SIG-M5 treated with dmso at 0.1 percent for 504 hours (cell line): ENCODE results near the gene E4F1.
A peak's percentile ranks its signal among the peaks of the same experiment; 100 is the strongest.
"Not testable (repeated sequence)": the region's sequence is repeated elsewhere in the genome, so short reads cannot be mapped to it uniquely, and the experiment has no call there.

Experiments used
- DNase-seq: peaks from one replicate; lab custom pipeline; 2025; ENCODE audit not compliant: unreplicated experiment; lab: John Stamatoyannopoulos, UW

Gene E4F1

DNA sequence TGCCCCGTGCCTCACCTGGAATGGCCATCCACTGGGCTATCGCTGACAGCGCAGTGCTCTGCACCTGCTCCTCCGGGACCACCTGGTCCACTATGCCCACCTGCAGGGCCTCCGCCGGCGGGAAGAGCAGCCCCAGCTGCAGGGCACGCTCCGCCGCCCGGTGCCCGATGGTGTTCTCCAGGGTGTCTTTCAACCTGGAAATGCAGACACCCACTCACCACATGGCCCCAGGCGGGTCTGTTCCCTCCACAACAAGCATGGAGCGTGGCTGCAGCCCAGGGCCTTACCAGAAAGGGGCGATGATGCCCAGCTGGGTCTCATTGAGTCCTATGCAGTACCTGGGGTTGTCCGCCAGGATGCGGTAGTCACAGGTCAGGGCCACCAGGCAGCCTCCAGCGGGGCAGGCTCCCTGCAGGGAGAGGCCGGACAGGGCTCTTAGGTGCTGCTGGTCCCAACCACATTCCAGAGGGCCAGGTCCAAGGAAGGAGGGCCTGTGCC, 19.7 kb downstream of the E4F1 start:
- no peak for DNase-seq

- DNase-seq: no peak
Measured at GRCh38 chr16:2243781-2244180, 20.4 kb downstream of the E4F1 start.

DNA sequence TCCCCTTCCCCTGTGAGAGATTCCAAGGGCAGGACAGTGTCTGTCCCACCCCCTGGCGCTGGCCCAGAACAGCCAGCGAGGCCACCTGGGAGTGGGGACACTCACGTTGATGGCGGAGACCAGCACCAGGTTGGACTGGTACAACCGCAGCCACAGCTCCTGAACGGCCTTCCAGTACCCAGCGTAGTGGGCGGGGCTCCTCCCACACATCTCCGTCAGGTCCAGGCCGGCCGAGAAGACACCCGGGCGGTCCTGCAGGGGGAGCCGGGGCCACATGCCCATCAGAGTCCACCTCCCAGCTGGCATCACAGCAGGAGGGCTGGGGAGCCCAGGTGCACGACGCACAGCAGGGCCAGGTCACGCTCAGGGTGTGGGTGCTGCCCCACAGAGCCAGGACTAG, 20.9 kb downstream of the E4F1 start:
- no peak for DNase-seq

DNA sequence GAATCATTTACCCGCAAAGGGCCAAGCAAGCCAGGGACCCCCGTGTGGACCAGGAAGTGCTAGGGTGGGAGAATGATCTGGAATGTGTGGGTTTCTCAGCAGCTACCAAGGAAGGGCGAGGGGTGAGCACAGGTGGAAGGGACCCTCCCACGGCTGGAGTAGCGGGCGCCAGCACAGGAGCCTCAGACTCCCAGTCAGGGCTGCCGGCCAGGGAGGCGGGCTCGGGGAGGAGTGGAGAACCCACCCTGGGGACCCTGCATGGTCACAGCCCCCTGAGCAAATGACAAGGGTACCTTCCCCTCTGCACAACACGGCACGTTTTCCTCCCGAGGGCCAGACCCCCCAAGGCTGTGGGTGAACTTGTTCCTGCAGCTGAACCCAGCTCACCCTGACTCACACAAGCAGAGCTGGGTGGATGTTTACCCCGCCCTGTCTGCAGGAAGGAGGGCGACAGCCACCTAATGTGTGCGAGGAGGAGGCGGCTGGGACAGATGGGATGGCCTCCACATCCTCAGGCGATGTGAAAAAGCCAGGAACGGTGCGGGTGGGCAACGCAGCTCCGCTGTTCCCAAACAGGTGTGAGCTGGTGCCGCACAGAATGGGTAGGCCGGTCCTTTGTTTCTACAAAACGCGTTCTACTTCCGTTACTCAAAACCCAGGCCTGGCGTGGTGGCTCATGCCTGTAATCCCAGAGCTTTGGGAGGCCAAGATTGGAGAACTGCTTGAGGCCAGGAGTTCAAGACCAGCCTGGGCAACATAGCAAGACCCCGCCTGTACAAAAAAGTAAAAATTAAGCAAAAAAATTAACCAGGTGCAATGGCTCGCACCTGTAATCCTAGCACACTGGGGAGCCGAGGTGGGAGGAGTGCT, 21.8 kb downstream of the E4F1 start:
- no peak for DNase-seq

GRCh38 chr16:2246301-2246885, 23.0 kb downstream of the E4F1 start:
- DNase-seq: no peak

DNA sequence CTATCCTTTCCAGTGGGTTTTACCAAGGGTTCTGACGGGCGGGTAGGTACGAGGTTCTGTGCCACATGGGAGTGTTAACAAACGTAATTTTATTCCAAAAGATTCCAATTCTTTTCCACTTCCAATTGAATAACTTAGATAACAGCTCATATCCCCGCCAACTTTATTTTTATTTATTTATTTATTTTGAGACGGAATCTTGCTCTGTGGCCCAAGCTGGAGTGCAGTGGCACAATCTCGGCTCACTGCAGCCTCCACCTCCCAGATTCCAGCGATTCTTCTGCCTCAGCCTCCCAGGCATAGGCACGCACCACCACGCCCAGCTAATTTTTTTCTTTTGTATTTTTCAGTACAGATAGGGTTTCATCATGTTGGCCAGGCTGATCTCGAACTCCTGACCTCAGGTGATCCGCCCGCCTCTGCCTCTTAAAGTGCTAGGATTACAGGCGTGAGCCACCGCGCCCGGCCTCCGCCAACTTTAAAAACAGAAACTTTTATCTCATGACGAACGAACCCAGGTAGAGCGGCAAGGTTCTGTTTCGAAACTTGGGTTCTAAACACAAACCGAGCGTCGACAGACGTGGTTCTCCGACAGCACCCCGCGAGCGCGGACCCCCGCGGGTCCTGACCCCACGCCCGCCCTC, 27.4 kb downstream of the E4F1 start:
- DNase-seq: peak; percentile 22

DNA sequence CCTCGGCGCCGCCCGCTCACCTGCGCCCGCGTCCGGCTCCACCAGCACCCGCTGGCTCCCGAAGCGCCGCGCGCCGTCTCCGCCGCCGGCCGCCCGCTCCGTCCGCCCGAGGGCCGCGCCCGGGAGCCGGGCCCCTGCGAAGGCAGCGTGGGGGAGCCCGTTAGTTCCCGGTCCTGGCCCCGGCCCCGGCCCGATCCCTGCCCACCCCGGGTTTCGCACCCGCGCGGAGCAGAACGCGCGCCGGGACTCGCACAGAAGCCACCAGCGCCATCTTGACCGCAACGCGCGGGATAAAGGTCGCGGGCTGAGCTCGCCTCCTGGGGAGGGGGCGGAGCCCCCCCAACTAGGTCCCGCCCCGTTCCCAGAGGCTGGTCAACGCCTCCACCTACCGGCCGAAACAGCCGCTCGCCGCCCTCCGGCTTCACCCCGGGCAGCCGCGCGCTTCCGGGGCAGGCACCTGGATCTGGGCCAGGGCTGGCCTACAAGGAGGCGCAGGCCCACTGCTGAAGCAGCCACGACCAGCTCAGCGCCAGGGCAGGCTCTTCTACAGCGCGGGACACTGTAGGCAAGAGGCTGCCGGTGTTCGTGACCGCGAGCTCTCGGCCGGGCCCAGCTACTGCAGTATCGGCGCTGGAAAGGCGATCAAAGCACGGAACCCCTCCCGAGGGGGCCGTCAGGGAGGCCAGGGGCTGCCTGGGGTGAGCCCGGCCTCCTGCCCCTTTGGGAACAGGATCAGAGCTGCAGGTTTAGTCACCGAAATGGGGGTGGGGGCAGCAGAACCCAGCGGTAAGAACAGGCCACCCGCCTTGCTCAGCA, 28.1 kb downstream of the E4F1 start, which contains the start of gene ECI1:
TSS of gene ECI1 (minus strand) at position 292 of the 816 bp plus-strand sequence. CDS start at position 271, 21 bp downstream.
- peak; percentile 73 for DNase-seq

DNA sequence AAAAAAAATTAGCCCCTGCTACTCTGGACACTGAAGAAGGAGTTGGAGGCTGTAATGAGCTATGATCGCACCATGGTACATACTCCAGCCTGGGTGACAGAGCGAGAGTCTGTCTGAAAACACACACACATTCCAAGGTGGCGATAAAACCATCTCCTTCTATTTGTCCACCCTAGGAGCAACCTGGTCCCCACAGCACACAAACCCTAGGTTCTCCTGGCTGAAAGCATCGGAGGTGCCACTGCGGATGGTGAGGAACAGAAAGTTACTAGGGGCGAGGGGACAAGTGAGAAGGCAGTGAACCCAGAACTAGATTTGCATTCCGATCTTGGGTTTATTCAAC, 29.4 kb downstream of the E4F1 start:
- DNase-seq: no peak

DNA sequence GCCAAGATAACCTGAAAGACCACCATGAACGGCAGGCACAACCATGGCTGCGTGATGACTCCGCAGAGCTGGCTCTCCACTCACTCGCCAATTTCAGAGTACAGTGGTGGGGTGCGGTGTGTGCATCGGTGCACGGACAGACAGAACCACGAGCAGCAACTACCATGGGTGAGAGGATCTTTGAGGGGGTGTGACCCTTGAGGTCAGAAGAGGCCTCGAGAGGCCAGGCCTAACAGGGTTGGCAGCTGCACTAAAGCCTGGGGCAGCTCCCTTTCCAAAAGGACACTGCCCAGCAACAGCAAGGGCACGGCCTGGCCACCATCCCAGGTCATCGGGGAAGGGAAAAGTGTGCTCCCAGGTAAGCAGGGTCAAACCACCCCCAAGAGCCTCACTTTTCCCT, 29.9 kb downstream of the E4F1 start:
- DNase-seq: no peak

- DNase-seq: no peak
Measured at GRCh38 chr16:2256531-2257140, 33.2 kb downstream of the E4F1 start.

GRCh38 chr16:2257726-2258125, 34.3 kb downstream of the E4F1 start:
- DNase-seq: no peak

DNA sequence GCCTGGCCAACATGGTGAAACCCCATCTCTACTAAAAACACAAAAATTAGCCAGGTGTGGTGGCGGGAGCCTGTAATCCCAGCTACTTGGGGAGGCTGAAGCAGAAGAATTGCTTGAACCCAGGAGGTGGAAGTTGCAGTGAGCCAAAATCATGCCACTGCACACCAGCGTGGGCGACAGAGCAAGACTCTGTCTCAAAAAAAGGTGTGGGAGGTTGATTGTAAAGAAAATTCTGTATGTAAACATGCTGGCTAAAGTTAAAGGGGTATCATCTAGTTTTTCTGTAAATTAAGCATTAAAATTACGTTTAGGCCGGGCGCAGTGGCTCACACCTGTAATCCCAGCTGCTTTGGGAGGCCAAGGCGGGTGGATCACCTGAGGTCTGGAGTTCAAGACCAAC, 35.1 kb downstream of the E4F1 start:
- DNase-seq: not testable (repeated sequence)

DNA sequence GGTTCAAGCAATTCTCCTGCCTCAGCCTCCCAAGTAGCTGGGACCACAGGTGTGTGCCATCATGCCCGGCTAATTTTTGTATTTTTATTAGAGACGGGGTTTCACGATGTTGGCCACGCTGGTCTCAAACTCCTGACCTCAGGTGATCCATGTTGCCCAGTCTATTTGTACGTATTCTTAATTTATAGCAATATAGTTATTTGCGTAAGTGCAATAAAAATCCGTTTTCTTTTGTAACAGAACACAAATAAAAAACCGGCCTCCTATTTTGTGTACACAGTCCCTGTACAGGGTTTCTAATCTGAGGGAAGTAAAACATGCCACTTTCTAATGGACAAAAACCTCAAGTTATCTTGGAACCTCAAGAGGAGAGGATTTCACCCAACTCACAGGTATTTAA, 36.9 kb downstream of the E4F1 start:
- no peak for DNase-seq

DNA sequence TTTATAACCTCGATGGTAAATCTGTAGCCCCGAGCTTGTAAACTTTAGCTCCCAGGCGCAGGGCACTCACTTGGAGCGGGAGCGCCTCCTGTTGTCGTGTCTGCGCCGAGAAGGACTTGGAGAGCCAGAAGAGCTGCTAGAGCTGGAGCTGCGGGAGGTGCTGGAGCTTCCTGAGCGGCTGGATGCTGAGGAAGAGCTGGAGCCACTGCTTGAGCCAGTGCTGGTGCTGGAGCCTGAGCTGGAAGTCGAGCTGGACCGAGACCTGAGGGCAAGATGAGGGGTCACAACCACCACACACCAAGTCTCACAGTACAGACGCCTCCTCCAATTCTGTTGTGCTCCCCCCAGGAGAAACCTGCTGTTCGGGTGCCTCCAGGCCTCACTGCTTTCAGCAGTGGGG, 39.6 kb downstream of the E4F1 start:
- not testable (repeated sequence) for DNase-seq

DNA sequence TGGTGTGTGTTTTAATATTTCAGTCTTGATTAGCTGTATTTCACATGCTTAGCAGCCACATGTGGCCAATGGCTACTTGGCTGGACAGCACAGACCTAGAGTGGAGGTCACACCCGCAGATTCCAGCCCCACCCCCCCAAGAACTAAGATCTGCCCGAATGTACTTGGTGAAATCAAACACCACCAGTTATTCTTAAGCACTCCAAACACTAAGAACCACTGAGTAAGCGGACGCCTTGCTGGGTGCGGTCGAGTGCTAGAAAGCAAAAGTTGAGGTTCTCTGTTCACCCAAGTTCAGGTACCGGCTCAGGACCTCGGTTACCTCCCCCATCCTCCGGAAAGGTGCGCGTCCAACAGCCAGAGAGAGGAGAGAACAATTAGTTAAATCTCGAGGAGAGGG, 43.5 kb downstream of the E4F1 start:
- DNase-seq: not testable (repeated sequence)

DNA sequence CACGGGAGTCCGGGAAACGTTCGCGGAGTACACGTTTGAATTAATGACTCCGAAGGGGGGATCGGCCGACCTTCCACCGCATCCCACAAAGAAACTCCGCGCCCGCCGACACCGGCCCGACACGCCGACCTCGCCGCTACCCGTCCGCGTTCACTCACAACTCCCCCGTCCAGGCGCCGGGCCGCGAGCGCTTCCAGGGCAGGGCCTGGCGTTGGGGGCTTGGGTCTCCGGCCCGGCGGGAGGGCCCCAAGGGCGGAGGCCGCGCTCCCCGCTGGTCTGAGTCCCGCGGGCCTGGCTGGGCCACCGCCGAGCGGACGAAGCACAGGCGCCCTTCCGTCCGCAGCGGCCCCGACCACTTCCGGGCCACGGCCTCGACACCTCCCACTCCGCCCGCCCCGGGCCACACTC, 44.1 kb downstream of the E4F1 start:
- DNase-seq: not testable (repeated sequence)

DNA sequence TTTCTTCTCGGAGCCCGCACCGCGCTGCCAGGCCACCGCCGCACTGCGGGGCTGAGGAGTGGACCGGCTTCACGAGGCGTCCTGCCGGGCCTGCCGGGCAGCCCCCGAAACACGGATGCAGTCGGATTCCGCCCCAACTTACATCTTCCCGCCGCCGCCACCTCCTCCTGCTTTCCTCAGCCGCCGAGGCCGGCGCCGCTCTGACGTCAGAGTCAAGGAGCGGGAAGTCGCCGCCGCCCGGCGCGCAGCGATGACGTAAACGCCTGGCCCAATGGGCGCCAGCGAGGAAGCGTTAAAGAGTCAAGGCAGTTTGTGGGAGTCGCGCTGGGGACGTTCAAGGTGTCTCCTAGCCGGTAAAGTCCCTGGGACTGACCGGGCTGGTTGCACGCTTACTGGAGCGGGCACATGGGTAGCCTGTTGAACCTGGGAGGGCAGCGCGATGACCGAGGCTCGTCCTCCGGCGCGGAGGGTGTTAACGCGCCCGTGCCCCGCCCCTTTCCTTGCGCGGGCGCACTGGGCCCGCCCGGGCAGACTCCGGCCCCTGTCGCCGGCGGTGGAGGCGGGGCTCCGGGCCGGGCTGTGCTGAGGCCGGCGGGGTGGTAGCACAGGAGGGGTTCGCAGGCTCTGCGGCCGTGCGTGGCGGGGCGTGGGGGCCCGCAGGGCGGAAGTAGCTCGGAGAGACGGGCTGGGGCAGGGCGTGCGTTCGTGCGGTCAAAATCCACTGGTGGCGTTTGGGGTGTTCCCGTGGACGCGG, 44.7 kb downstream of the E4F1 start, which contains the start of gene RNPS1:
TSS of gene RNPS1 (minus strand) at position 214 of the 754 bp plus-strand sequence. CDS start 3,483 bp downstream, outside the sequence.
- peak; percentile 78 for DNase-seq

DNA sequence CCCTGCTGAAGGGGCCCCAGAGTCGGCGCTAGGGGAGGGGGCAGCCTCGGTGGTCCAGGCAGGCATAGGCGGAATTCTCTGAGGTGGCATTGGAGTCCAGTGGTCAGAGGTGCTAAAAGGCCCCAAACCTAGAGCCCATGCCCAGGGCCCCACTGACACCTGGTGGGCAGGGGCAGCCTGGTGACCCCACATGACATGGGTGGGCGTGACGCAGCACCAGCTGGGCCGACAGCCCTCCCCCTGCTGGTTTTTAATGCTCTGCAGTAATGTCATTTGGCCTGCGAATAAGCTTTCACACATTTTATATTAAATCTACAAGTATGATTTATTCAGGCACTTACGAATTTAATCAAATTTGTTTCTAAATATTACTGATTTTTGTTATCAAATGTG, 46.7 kb downstream of the E4F1 start:
- no peak for DNase-seq

DNA sequence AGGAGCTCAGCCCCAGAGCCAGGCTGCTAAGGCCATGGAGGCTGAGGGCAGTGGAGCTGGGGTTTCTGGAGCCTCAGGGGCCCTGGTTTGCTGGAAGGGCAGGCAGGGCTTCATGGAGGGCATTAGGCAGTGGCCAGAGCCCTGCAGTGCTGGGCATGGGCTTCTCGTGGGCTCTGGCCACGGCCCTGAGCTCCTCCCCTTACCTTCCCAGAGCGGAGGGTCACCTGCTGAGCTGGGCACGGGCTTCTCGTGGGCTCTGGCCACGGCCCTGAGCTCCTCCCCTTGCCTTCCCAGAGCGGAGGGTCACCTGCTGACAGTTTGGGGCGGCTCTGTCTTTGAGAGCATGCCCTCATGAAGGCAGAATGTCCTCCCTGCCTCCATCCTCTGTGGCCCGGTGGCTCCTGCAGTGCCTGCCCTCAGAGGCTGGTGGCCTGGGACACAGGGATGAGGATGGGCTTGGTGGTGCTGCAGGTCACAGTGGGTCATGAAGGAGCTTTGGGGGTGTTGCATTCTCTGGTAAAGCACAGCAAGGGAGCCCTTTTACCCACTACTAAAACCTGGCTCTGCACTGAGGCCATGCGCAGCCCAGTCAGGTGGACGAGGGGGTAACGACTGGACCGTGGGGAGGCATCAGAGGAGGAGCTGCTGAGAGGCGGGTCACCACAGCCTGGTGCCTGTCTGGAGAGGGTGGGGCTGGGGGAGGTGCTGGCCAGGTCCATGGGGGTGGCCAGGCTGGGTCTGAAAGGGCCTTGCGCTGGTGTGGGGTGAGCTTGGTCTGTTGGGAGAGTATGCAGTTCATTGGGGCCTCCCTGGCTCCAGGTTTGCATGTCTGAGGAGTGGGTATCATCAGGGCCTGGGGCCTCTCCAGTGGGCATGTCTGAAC, 47.4 kb downstream of the E4F1 start:
- DNase-seq: no peak
